K562 (cell line): Measurements from ENCODE around the gene MT1M. TPM values are rescaled to one million over a fixed set of nuclear protein-coding genes. Genes with fewer than 3 reads are reported as not detected.

ENCODE experiments used
- ASH1L ChIP-seq: fragments of 450-650 bp; IDR thresholded peaks from 2 replicates; pipeline ENCODE4 v1.6.1; 2018; ENCODE audit warnings: borderline replicate concordance, mild to moderate bottlenecking, low read depth; ENCODE audit not compliant: partially characterized antibody
- CREB1 ChIP-seq, 2 experiments: sonication (generic) in 1 of 2; formaldehyde crosslinking in 1 of 2; IDR thresholded peaks; 2 replicates each; pipeline versions ENCODE4 v1.6.1 to v1.8.0; 2012 to 2022; ENCODE audit warnings: inconsistent platforms in 1 of 2, mild to moderate bottlenecking in 1 of 2, missing genetic modification reagents in 1 of 2, moderate library complexity in 1 of 2
- CXXC5 ChIP-seq: fragments of 250-450 bp; sonication (Bioruptor Pico); IDR thresholded peaks from 2 replicates; pipeline ENCODE4 v1.8.0; 2022; ENCODE audit warnings: inconsistent platforms, mild to moderate bottlenecking, moderate library complexity
- DIDO1 ChIP-seq: fragments of 450-650 bp; IDR thresholded peaks from 2 replicates; pipeline ENCODE4 v1.6.1; 2016; ENCODE audit warnings: low read depth, missing biosample characterization, missing genetic modification characterization
- EWSR1 ChIP-seq: fragments of 450-650 bp; IDR thresholded peaks from 2 replicates; pipeline ENCODE4 v1.6.1; 2018; ENCODE audit warnings: borderline replicate concordance, mild to moderate bottlenecking, low read depth, moderate library complexity; ENCODE audit not compliant: partially characterized antibody
- HCFC1 ChIP-seq: IDR thresholded peaks from 2 replicates; pipeline ENCODE4 v1.6.1; 2012; ENCODE audit warnings: low read depth, low read length, improper control_type of control experiment
- HMG20A ChIP-seq: fragments of 450-650 bp; formaldehyde crosslinking; conservative IDR thresholded peaks from 2 replicates; pipeline ENCODE4 v1.4.0; 2020; ENCODE audit warnings: mild to moderate bottlenecking, mixed read lengths
- MAFG ChIP-seq: fragments of 450-650 bp; conservative IDR thresholded peaks from 2 replicates; pipeline ENCODE4 v1.6.1; 2016; ENCODE audit warnings: missing genetic modification characterization, missing compliant biosample characterization
- MAZ ChIP-seq, 2 experiments: fragments of 450-650 bp in 1 of 2; sonication (generic) in 1 of 2; formaldehyde crosslinking; IDR thresholded peaks in 1 of 2; conservative IDR thresholded peaks in 1 of 2; 2 replicates each; pipeline versions ENCODE4 v1.4.0 to v1.5.0; 2020; ENCODE audit warnings: mild to moderate bottlenecking in 1 of 2, missing genetic modification reagents in 1 of 2
- NCOA2 ChIP-seq, 2 experiments: fragments of 450-650 bp; IDR thresholded peaks; 2 replicates each; pipeline ENCODE4 v1.6.1; 2018; ENCODE audit warnings: mild to moderate bottlenecking in 2 of 2, moderate library complexity in 1 of 2; ENCODE audit not compliant: partially characterized antibody in 2 of 2
- NFE2L1 ChIP-seq: fragments of 450-650 bp; IDR thresholded peaks from 2 replicates; pipeline ENCODE4 v1.6.1; 2016; ENCODE audit warnings: missing genetic modification characterization, low read depth, mild to moderate bottlenecking, missing compliant biosample characterization, moderate library complexity, borderline replicate concordance
- SPI1 ChIP-seq: IDR thresholded peaks from 2 replicates; pipeline ENCODE4 v1.6.1; 2011; ENCODE audit warnings: low read depth, low read length, control low read depth, borderline replicate concordance
- ZNF253 ChIP-seq: fragments of 250-450 bp; sonication (Bioruptor Pico); conservative IDR thresholded peaks from 2 replicates; pipeline ENCODE4 v1.6.1; 2021; ENCODE audit warnings: mild to moderate bottlenecking
- ZNF354B ChIP-seq: fragments of 250-450 bp; sonication (Bioruptor Pico); IDR thresholded peaks from 2 replicates; pipeline ENCODE4 v1.4.0; 2020
- ZNF408 ChIP-seq: fragments of 250-450 bp; sonication (Bioruptor Pico); IDR thresholded peaks from 2 replicates; pipeline ENCODE4 v1.4.0; 2020; ENCODE audit warnings: low read depth, mild to moderate bottlenecking, moderate library complexity
- ZNF589 ChIP-seq: fragments of 200-800 bp; sonication (Bioruptor generic); IDR thresholded peaks from 2 replicates; pipeline ENCODE4 v1.6.1; 2016; ENCODE audit warnings: low read depth, missing genetic modification characterization, missing compliant biosample characterization
- ZNF695 ChIP-seq: fragments of 450-650 bp; formaldehyde crosslinking; IDR thresholded peaks from 2 replicates; pipeline ENCODE4 v1.4.0; 2020; ENCODE audit warnings: mild to moderate bottlenecking, moderate library complexity
- ZNF77 ChIP-seq: fragments of 250-450 bp; sonication (Bioruptor Pico); IDR thresholded peaks from 2 replicates; pipeline ENCODE4 v1.5.0; 2020
- polyA plus RNA-seq, 8 experiments: library from polyadenylated mRNA; depleted of rRNA in 4 of 8; stranded (reverse) in 5 of 8; unstranded in 3 of 8; fragments of >200 nt; fragmentation: Nextera tagmentation in 2 of 8; fragmentation: Illumina TruSeq in 1 of 8; extraction: Ambion mirVana in 2 of 8; extraction: Trizol in 1 of 8; gene quantifications; 2 replicates each; pipeline versions ENCODE4 v1.2.1 to v1.2.3, GENCODE V29; 2011 to 2014; ENCODE audit warnings: inconsistent platforms in 1 of 8, missing spikeins in 1 of 8
- total RNA-seq, 7 experiments: library from RNA; depleted of rRNA in 6 of 7; stranded (reverse); fragments of >200 nt in 6 of 7; fragmentation: Illumina TruSeq in 2 of 7; extraction: Trizol in 2 of 7; gene quantifications; 2 replicates each; pipeline versions ENCODE4 v1.2.1 to v1.2.3, GENCODE V29; 2011 to 2021; ENCODE audit warnings: low replicate concordance in 1 of 7
- TF ChIP-seq, protein P1 (sequence below): sonication (generic); formaldehyde crosslinking; IDR thresholded peaks from 2 replicates; pipeline ENCODE4 v1.8.0; 2022; ENCODE audit warnings: mild to moderate bottlenecking, missing genetic modification reagents
- TF ChIP-seq, protein P2 (sequence below), 2 experiments: fragments of 450-650 bp; IDR thresholded peaks; 2 replicates each; pipeline ENCODE4 v1.6.1; 2016

MT1M gene
- total and polyA plus RNA-seq, 9 of the 15 experiments (the other 6 are each of a cell fraction or from before 2014, with no cell fraction given), result not detected

DNA sequence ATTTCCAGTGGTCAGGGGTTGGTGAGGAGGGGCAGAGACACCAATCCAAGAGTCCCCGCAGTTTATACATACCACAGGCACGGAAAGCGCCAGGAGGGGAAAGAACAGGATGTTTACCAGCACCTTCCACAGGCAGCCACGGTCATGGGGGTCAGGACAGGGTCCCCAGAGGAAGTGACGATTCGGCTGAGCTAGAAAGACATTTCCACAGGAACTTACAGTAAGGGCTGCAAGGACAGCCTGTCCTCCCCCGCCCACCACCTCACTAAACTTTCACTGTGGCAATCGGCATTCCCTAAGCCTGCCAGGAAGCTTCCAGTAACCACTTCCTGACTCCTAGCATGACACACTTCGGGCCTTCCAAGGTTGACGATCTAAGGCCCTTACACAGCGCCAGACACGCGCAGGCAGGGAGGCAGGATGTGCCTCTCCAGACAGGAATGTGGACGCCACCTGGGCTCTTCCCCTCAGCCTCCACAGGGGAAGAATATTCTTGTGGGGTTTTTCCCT, 25.3 kb upstream of the MT1M start (continued):
- TF ChIP-seq MAZ (CRISPR knock-in tag; conservative IDR thresholded peaks at IDR 0.05 in 1 of 2, IDR thresholded peaks at IDR 0.05 in 1 of 2) (0 out of 4 replicates have a peak, but pooled peaks of 1 of the 2 experiments have one; percentile 23), SPI1 (no peak), CREB1 (IDR thresholded peaks at IDR 0.05) (no peak), CREB1 (CRISPR knock-in tag; IDR thresholded peaks at IDR 0.05) (no peak), ZNF695 (CRISPR knock-in tag) (no peak), NCOA2 (IDR thresholded peaks at IDR 0.05; ENCODE audit: partially characterized antibody in 2 of 2) (no peak), ZNF589 (CRISPR knock-in tag) (0 out of 2 replicates have a peak, but pooled peaks have one; percentile 17), EWSR1 (no peak), MAFG (no peak), ZNF253 (no peak), HMG20A (CRISPR knock-in tag) (no peak), HCFC1 (no peak), CXXC5 (peak; percentile 29; the same call in 1 of the 2 replicates), NFE2L1 (tag) (no peak), DIDO1 (tag) (no peak), ZNF354B (CRISPR knock-in tag) (no peak), ZNF77 (CRISPR knock-in tag) (no peak), ASH1L (no peak), ZNF408 (no peak)
- TF ChIP-seq, protein P1, sequence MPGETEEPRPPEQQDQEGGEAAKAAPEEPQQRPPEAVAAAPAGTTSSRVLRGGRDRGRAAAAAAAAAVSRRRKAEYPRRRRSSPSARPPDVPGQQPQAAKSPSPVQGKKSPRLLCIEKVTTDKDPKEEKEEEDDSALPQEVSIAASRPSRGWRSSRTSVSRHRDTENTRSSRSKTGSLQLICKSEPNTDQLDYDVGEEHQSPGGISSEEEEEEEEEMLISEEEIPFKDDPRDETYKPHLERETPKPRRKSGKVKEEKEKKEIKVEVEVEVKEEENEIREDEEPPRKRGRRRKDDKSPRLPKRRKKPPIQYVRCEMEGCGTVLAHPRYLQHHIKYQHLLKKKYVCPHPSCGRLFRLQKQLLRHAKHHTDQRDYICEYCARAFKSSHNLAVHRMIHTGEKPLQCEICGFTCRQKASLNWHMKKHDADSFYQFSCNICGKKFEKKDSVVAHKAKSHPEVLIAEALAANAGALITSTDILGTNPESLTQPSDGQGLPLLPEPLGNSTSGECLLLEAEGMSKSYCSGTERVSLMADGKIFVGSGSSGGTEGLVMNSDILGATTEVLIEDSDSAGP (CRISPR knock-in tag), result no peak
- TF ChIP-seq, protein P2, sequence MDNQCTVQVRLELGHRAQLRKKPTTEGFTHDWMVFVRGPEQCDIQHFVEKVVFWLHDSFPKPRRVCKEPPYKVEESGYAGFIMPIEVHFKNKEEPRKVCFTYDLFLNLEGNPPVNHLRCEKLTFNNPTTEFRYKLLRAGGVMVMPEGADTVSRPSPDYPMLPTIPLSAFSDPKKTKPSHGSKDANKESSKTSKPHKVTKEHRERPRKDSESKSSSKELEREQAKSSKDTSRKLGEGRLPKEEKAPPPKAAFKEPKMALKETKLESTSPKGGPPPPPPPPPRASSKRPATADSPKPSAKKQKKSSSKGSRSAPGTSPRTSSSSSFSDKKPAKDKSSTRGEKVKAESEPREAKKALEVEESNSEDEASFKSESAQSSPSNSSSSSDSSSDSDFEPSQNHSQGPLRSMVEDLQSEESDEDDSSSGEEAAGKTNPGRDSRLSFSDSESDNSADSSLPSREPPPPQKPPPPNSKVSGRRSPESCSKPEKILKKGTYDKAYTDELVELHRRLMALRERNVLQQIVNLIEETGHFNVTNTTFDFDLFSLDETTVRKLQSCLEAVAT (IDR thresholded peaks at IDR 0.05), result 0 out of 4 replicates have a peak, but pooled peaks of 1 of the 2 experiments have one; percentile 35
